GM12878 (cell line): Measurements from ENCODE around the gene TMTC1. TPM values are rescaled to one million over a fixed set of nuclear protein-coding genes. Genes with fewer than 3 reads are reported as not detected.

ENCODE experiments used
- ATAC-seq: fragments of 200-7000 bp; cut with Tn5 transposase; 3 replicates; pipeline ENCODE4 v1.9.1; 2020; ENCODE audit warnings: mild to moderate bottlenecking, moderate library complexity
- BruUV-seq: library from RNA; stranded (reverse); fragments of 400-500 nt; replicated peaks from 2 replicates; lab custom pipeline; 2021; lab: Mats Ljungman, UMichigan
- CTCF ChIA-PET: fragments of 300-600 bp; sonication (Branson Sonifier 250); formaldehyde crosslinking; extraction: SDS; loops from one replicate; lab custom pipeline; 2021; ENCODE audit warnings: inconsistent platforms; lab: Yijun Ruan, JAX
- POLR2A ChIA-PET: fragments of 350-600 bp; formaldehyde crosslinking; extraction: SDS; loops from one replicate; lab custom pipeline; 2021; ENCODE audit warnings: inconsistent platforms; lab: Charles Lee
- RAD21 ChIA-PET: fragments of 300-600 bp; sonication (Branson Sonifier 250); formaldehyde crosslinking; loops from one replicate; lab custom pipeline; 2023; ENCODE audit warnings: antibody characterized with exemption; ENCODE audit not compliant: unreplicated experiment; lab: Charles Lee
- SMC1A ChIA-PET: fragments of 300-600 bp; sonication (Branson Sonifier 250); formaldehyde crosslinking; loops from one replicate; lab custom pipeline; 2023; ENCODE audit not compliant: unreplicated experiment, uncharacterized antibody; lab: Charles Lee
- DNase-seq: peaks from one replicate; pipeline ENCODE4 v3.0.0-alpha.2; 2011; ENCODE audit warnings: low read depth, low spot score
- FAIRE-seq: peaks from 3 replicates; lab custom pipeline; 2011; peaks lifted over from hg19 to GRCh38; lab: Jason Lieb, UNC
- H2AFZ ChIP-seq: 2 replicates; pipeline ENCODE4 v1.6.0; 2011; ENCODE audit warnings: low read depth, low read length, control low read depth; ENCODE audit not compliant: control insufficient read depth
- H3K27ac ChIP-seq: 2 replicates; pipeline ENCODE4 v1.5.1; 2011; ENCODE audit warnings: control low read depth; ENCODE audit not compliant: control insufficient read depth, insufficient read depth
- H3K27me3 ChIP-seq, 2 experiments: replicated peaks in 1 of 2; 2 replicates each; pipeline versions ENCODE4 v1.6.0 to v1.6.1; 2011; ENCODE audit warnings: low read length in 1 of 2; ENCODE audit not compliant: control insufficient read depth in 2 of 2, insufficient read depth in 2 of 2
- H3K36me3 ChIP-seq, 2 experiments: 2 replicates each; pipeline ENCODE4 v1.5.1; 2011; ENCODE audit warnings: low read length in 1 of 2; ENCODE audit not compliant: control insufficient read depth in 2 of 2, insufficient read depth in 2 of 2
- H3K4me1 ChIP-seq: 2 replicates; pipeline ENCODE4 v1.6.1; 2011; ENCODE audit warnings: mild to moderate bottlenecking, low read length, moderate library complexity, mixed read lengths; ENCODE audit not compliant: control insufficient read depth, insufficient read depth
- H3K4me2 ChIP-seq: 2 replicates; pipeline ENCODE4 v1.6.0; 2011; ENCODE audit warnings: control low read depth; ENCODE audit not compliant: control insufficient read depth, insufficient read depth
- H3K4me3 ChIP-seq: fragments of 200-600 bp; sonication (generic); 2 replicates; pipeline ENCODE4 v1.5.1; 2016
- H3K79me2 ChIP-seq: 2 replicates; pipeline ENCODE4 v1.6.0; 2011; ENCODE audit warnings: low read length; ENCODE audit not compliant: control insufficient read depth, insufficient read depth
- H3K9ac ChIP-seq: 2 replicates; pipeline ENCODE4 v1.8.0; 2011; ENCODE audit warnings: low read length, control low read depth, mixed read lengths; ENCODE audit not compliant: control insufficient read depth, insufficient read depth
- H3K9me3 ChIP-seq: replicated peaks from 3 replicates; pipeline ENCODE4 v1.5.1; 2011; ENCODE audit warnings: mild to moderate bottlenecking, low read length; ENCODE audit not compliant: control insufficient read depth, insufficient read depth
- H4K20me1 ChIP-seq: 2 replicates; pipeline ENCODE4 v1.6.0; 2011; ENCODE audit not compliant: control insufficient read depth, insufficient read depth
- ATF7 ChIP-seq: fragments of 450-650 bp; IDR thresholded peaks from 2 replicates; pipeline ENCODE4 v1.6.1; 2016; ENCODE audit warnings: low read depth, mild to moderate bottlenecking
- CBX5 ChIP-seq: sonication (generic); IDR thresholded peaks from 2 replicates; pipeline ENCODE4 v1.6.1; 2016; ENCODE audit warnings: low read depth, moderate library complexity, mild to moderate bottlenecking, inconsistent platforms
- HDAC2 ChIP-seq: fragments of 200-600 bp; sonication (generic); IDR thresholded peaks from 2 replicates; pipeline ENCODE4 v1.6.1; 2017
- KDM1A ChIP-seq: fragments of 200-600 bp; sonication (generic); IDR thresholded peaks from 2 replicates; pipeline ENCODE4 v1.6.1; 2016; ENCODE audit warnings: borderline replicate concordance
- MTA2 ChIP-seq: fragments of 450-650 bp; IDR thresholded peaks from 2 replicates; pipeline ENCODE4 v1.6.1; 2016; ENCODE audit warnings: low read depth, mild to moderate bottlenecking, moderate library complexity
- NBN ChIP-seq: fragments of 450-650 bp; IDR thresholded peaks from 2 replicates; pipeline ENCODE4 v1.6.1; 2016
- POLR2A ChIP-seq: IDR thresholded peaks from 2 replicates; pipeline ENCODE4 v1.6.1; 2011; ENCODE audit warnings: low read depth, mild to moderate bottlenecking, low read length
- RAD21 ChIP-seq: IDR thresholded peaks from 2 replicates; pipeline ENCODE4 v1.6.1; 2011; ENCODE audit warnings: mild to moderate bottlenecking, low read depth, low read length, moderate library complexity; ENCODE audit not compliant: insufficient read depth
- SPI1 ChIP-seq: IDR thresholded peaks from 2 replicates; pipeline ENCODE4 v1.6.1; 2011; ENCODE audit warnings: low read depth, mild to moderate bottlenecking, low read length, moderate library complexity, borderline replicate concordance; ENCODE audit not compliant: insufficient read depth
- TCF7 ChIP-seq: IDR thresholded peaks from 2 replicates; pipeline ENCODE4 v1.6.1; 2014; ENCODE audit warnings: antibody characterized with exemption, borderline replicate concordance
- ZNF217 ChIP-seq: fragments of 450-650 bp; IDR thresholded peaks from 2 replicates; pipeline ENCODE4 v1.6.1; 2017; ENCODE audit warnings: antibody characterized with exemption, mild to moderate bottlenecking
- WGBS: methylation state at CpG from one replicate; pipeline ENCODE4 v1.1.6; 2016; ENCODE audit warnings: low lambda C conversion rate; ENCODE audit not compliant: insufficient replicate concordance, insufficient coverage; ENCODE audit errors: missing lambda C conversion rate; 5-methylcytosine and 5-hydroxymethylcytosine counted together
- in situ Hi-C: fragments of 300-500 bp; cut with MboI; formaldehyde crosslinking; loops from 9 replicates; pipeline ENCODE4 v1.14.3; 2018; ENCODE audit warnings: mixed read lengths
- intact Hi-C: fragments of 100-400 bp; cut with micrococcal nuclease; formaldehyde crosslinking; loops from one replicate; pipeline ENCODE4 v1.14.2; 2022; ENCODE audit not compliant: unreplicated experiment
- polyA plus RNA-seq, 11 experiments: library from polyadenylated mRNA; depleted of rRNA in 4 of 11; unstranded in 6 of 11; stranded (reverse) in 5 of 11; fragments of >200 nt; fragmentation: Nextera tagmentation in 4 of 11; fragmentation: Illumina TruSeq in 1 of 11; extraction: Ambion mirVana in 4 of 11; extraction: Trizol in 1 of 11; gene quantifications; 1 replicate in 1 of 11; 2 replicates in 10 of 11; pipeline versions ENCODE4 v1.2.1 to v1.2.3, GENCODE V29; 2011 to 2016; ENCODE audit warnings: inconsistent platforms in 2 of 11, missing spikeins in 2 of 11, low read depth in 1 of 11
- total RNA-seq, 4 experiments: library from RNA; depleted of rRNA in 3 of 4; stranded (reverse); fragments of >200 nt in 3 of 4; fragmentation: Illumina TruSeq in 1 of 4; extraction: Trizol in 1 of 4; gene quantifications; 2 replicates each; pipeline versions ENCODE4 v1.2.1 to v1.2.3, GENCODE V29; 2013 to 2021
- TF ChIP-seq, protein P1 (sequence below): IDR thresholded peaks from 2 replicates; pipeline ENCODE4 v1.6.1; 2012; ENCODE audit warnings: improper control_type of control experiment, low read depth, low read length; ENCODE audit not compliant: insufficient replicate concordance

Gene TMTC1
- total and polyA plus RNA-seq, 10 of the 15 experiments (the other 5 are each of a cell fraction or from before 2014, with no cell fraction given) = 0.10 to 20.9 (median 0.57) TPM

DNA sequence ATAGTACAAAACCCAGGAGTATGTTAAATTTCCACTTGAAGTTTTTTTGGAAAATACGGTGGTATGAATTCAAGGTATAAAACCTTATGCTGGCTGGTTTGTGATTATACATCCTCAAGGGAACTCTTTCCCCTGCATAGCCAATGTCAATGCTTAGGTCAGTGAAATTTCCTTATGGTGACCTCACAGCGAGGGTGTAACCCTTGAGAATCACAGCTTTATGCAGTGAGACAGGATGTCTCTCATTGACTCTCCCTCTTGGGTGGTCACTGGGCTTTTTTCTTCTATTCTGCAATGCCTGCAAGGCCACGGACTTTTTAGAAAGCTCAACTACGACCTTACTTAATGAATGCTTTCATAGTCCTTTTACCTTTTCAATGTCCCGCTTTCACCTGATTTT is 64.4 kb downstream of the TMTC1 start:
- Histone ChIP-seq H4K20me1 (no peaks in the 10 kb centered on the region), H3K9me3 (no peaks in the 10 kb centered on the region), H3K4me3 (no peak overlapping the region), H3K36me3 (no peaks in the 10 kb centered on the region), H3K4me2 (no peak overlapping the region), H3K79me2 (no peaks in the 10 kb centered on the region), H3K4me1 (no peaks in the 10 kb centered on the region), H2AFZ (no peak overlapping the region), H3K27me3 (no peaks in the 10 kb centered on the region), H3K9ac (no peak overlapping the region), H3K27ac (no peak overlapping the region)
- TF ChIP-seq TCF7 (no peak), RAD21 (no peak)
- SMC1A ChIA-PET = interaction anchor here (0.6 to 5.7 kb wide), 18 partner anchors 9 to 352 kb away, joined by 3 to 58 read pairs (median 4); no protein-coding TSS in a partner anchor
- WGBS = 47% methylated on average over 5 of the region's 5 CpGs
- no peak for FAIRE-seq
- no peak for DNase-seq
- in situ Hi-C loops = no loop called here
- peak; percentile 36; the same call in 2 of the 3 replicates for ATAC-seq
- RAD21 ChIA-PET = interaction anchor here (0.7 to 1.5 kb wide), 10 partner anchors 10 to 196 kb away, joined by 3 to 7 read pairs (median 4); no protein-coding TSS in a partner anchor
- POLR2A ChIA-PET = interaction anchor here (0.7 to 1.4 kb wide), 5 partner anchors 13 to 63 kb away, joined by 3 to 6 read pairs (median 4); no protein-coding TSS in a partner anchor
- intact Hi-C loops = no loop called here
- TSS peak; percentile 53 for BruUV-seq
- CTCF ChIA-PET = interaction anchor here (0.7 to 1.5 kb wide), 7 partner anchors 11 to 166 kb away, joined by 3 to 5 read pairs (median 3); no protein-coding TSS in a partner anchor

DNA sequence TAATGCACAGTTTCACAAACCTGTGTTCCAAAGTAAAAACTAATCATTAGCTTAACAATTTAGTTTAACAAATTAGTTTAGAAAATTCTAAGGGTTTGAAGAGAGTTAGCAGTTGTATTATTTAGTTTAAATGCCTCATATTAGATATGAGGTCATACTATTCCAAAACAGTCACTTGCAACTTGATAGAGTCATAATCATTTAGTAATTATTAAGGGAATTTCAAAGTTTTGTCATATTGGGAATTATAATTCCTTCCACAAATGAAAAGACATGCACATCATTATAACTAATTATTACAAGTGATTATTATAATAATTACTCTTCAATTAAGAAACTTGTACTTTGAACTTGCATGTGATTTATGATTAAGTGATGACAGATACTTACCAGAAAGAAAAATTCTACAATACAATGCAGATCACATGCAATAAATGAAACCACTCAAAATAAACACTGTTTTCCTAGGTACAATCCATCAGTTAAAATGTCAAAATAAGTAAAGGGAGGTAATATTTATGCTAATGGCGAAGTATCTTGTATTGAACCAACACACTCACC is 66.1 kb downstream of the TMTC1 start:
- ChIA-PET POLR2A (interaction anchor here (0.9 kb wide), 1 partner anchor 21 kb away, joined by 3 read pairs; no protein-coding TSS in a partner anchor), RAD21 (interaction anchor here (0.8 to 1.5 kb wide), 4 partner anchors 14 to 43 kb away, joined by 3 to 4 read pairs (median 3); no protein-coding TSS in a partner anchor), SMC1A (interaction anchor here (0.6 to 5.7 kb wide), 13 partner anchors 9 to 165 kb away, joined by 3 to 58 read pairs (median 4); no protein-coding TSS in a partner anchor), CTCF (interaction anchor here (1.0 to 1.3 kb wide), 2 partner anchors 109 to 171 kb away, joined by 3 read pairs; no protein-coding TSS in a partner anchor)
- Histone ChIP-seq H2AFZ (no peak overlapping the region), H3K9me3 (no peaks in the 10 kb centered on the region), H3K9ac (no peak overlapping the region), H3K27ac (no peak overlapping the region), H3K4me1 (no peaks in the 10 kb centered on the region), H3K4me2 (no peak overlapping the region), H4K20me1 (no peaks in the 10 kb centered on the region), H3K79me2 (no peaks in the 10 kb centered on the region), H3K27me3 (no peaks in the 10 kb centered on the region), H3K36me3 (no peaks in the 10 kb centered on the region), H3K4me3 (no peak overlapping the region)
- 0% methylated on average over 1 of the region's 1 CpG for WGBS
- DNase-seq (no peak), ATAC-seq (no peak; the same call in 2 of the 3 replicates), FAIRE-seq (no peak)
- in situ Hi-C loops (no loop called here), intact Hi-C loops (no loop called here)
- no TSS peak for BruUV-seq
- TF ChIP-seq ATF7 (peak; percentile 64; the same call in 1 of the 2 replicates), NBN (no peak), CBX5 (no peak), POLR2A (no peak), MTA2 (peak; percentile 79), ZNF217 (no peak), SPI1 (no peak), KDM1A (no peak), HDAC2 (no peak)
- TF ChIP-seq, protein P1, sequence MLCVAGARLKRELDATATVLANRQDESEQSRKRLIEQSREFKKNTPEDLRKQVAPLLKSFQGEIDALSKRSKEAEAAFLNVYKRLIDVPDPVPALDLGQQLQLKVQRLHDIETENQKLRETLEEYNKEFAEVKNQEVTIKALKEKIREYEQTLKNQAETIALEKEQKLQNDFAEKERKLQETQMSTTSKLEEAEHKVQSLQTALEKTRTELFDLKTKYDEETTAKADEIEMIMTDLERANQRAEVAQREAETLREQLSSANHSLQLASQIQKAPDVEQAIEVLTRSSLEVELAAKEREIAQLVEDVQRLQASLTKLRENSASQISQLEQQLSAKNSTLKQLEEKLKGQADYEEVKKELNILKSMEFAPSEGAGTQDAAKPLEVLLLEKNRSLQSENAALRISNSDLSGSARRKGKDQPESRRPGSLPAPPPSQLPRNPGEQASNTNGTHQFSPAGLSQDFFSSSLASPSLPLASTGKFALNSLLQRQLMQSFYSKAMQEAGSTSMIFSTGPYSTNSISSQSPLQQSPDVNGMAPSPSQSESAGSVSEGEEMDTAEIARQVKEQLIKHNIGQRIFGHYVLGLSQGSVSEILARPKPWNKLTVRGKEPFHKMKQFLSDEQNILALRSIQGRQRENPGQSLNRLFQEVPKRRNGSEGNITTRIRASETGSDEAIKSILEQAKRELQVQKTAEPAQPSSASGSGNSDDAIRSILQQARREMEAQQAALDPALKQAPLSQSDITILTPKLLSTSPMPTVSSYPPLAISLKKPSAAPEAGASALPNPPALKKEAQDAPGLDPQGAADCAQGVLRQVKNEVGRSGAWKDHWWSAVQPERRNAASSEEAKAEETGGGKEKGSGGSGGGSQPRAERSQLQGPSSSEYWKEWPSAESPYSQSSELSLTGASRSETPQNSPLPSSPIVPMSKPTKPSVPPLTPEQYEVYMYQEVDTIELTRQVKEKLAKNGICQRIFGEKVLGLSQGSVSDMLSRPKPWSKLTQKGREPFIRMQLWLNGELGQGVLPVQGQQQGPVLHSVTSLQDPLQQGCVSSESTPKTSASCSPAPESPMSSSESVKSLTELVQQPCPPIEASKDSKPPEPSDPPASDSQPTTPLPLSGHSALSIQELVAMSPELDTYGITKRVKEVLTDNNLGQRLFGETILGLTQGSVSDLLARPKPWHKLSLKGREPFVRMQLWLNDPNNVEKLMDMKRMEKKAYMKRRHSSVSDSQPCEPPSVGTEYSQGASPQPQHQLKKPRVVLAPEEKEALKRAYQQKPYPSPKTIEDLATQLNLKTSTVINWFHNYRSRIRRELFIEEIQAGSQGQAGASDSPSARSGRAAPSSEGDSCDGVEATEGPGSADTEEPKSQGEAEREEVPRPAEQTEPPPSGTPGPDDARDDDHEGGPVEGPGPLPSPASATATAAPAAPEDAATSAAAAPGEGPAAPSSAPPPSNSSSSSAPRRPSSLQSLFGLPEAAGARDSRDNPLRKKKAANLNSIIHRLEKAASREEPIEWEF = no peak
